GM12801 (cell line): ENCODE measurements around the gene PAK6.

ENCODE experiments used
- CTCF ChIP-seq: IDR thresholded peaks from one replicate; pipeline ENCODE4 v1.5.1; 2011; ENCODE audit warnings: control low read depth; ENCODE audit not compliant: insufficient read length; ENCODE audit errors: extremely low read depth

The PAK6 gene

GRCh38 chr15:40298216-40298935 is 59.5 kb downstream of the PAK6 start:
- TF ChIP-seq CTCF: no peak

GRCh38 chr15:40300367-40300766 is 61.5 kb downstream of the PAK6 start:
- TF ChIP-seq CTCF: no peak

- no peak for TF ChIP-seq CTCF
These were observed 61.9 kb downstream of the PAK6 start for GRCh38 chr15:40300771-40301170.

- TF ChIP-seq CTCF: no peak
These were observed 62.8 kb downstream of the PAK6 start for GRCh38 chr15:40301467-40302179.

- no peak for TF ChIP-seq CTCF
These were observed 63.5 kb downstream of the PAK6 start for GRCh38 chr15:40302288-40302886.

GRCh38 chr15:40302981-40303380 is 64.1 kb downstream of the PAK6 start:
- no peak for TF ChIP-seq CTCF

GRCh38 chr15:40303576-40303975 is 64.7 kb downstream of the PAK6 start:
- no peak for TF ChIP-seq CTCF
